Adrenal gland (tissue), 12 donors: ENCODE measurements around the gene RAPH1. TPM values are rescaled to one million over a fixed set of nuclear protein-coding genes. Genes with fewer than 3 reads are reported as not detected.

Experiments used
- DNase-seq, 7 donors: peaks; one replicate each; pipeline ENCODE4 v3.0.0-alpha.2; 2019 to 2020
- H3K27ac ChIP-seq, 5 donors: fragments of 200-600 bp; sonication (generic) in 4 of 5; 1 replicate in 3 of 5; 2 replicates in 2 of 5; pipeline versions ENCODE4 v1.5.1 to v1.8.0; 2016 to 2020; ENCODE audit warnings: mild to moderate bottlenecking in 1 of 5
- H3K27me3 ChIP-seq: fragments of 200-600 bp; 2 replicates; pipeline ENCODE4 v1.8.0; 2021
- H3K36me3 ChIP-seq, 2 donors: fragments of 200-600 bp; replicated peaks in 1 of 2; 1 replicate in 1 of 2; 2 replicates in 1 of 2; pipeline versions ENCODE4 v1.5.1 to v1.8.0; 2018 to 2022
- H3K4me1 ChIP-seq, 2 donors: fragments of 200-600 bp; replicated peaks in 1 of 2; 1 replicate in 1 of 2; 2 replicates in 1 of 2; pipeline versions ENCODE4 v1.5.1 to v1.8.0; 2018 to 2021
- H3K4me3 ChIP-seq, 4 donors: fragments of 200-600 bp; sonication (generic) in 3 of 4; one replicate each; pipeline ENCODE4 v1.5.1; 2016 to 2018
- H3K9me3 ChIP-seq, 3 donors: fragments of 200-600 bp; sonication (generic) in 1 of 3; replicated peaks in 1 of 3; 1 replicate in 2 of 3; 2 replicates in 1 of 3; pipeline versions ENCODE4 v1.5.1 to v1.8.0; 2016 to 2021
- CTCF ChIP-seq, 6 experiments: fragments of 450-650 bp in 4 of 6; fragments of 200-600 bp in 2 of 6; sonication (generic) in 1 of 6; IDR thresholded peaks; 1 replicate in 5 of 6; 2 replicates in 1 of 6; pipeline versions ENCODE4 v1.5.1 to v1.8.0; 2016 to 2021; ENCODE audit warnings: antibody characterized with exemption in 6 of 6, mild to moderate bottlenecking in 2 of 6, moderate library complexity in 1 of 6
- POLR2A ChIP-seq, 2 donors: fragments of 450-650 bp; IDR thresholded peaks; one replicate each; pipeline ENCODE4 v1.6.1; 2017; ENCODE audit warnings: antibody characterized with exemption in 2 of 2, mild to moderate bottlenecking in 2 of 2, moderate library complexity in 1 of 2
- WGBS, 4 donors: extraction: QIAGEN DNeasy Blood & Tissue Kit in 2 of 4; methylation state at CpG; one replicate each; pipeline versions ENCODE4 v1.1.5 to v1.1.7; 2013 to 2017; 5-methylcytosine and 5-hydroxymethylcytosine counted together
- intact Hi-C, 2 donors: fragments of 100-400 bp; cut with DNase I; formaldehyde crosslinking; loops; one replicate each; pipeline versions ENCODE4 v1.14.1 to v1.15.0; 2022 to 2023
- polyA plus RNA-seq, 3 donors: library from polyadenylated mRNA; stranded (reverse); fragments of 200-250 nt in 2 of 3; fragments of 350-450 nt in 1 of 3; fragmentation: Illumina TruSeq in 1 of 3; extraction: RNeasy Lipid Tissue Mini Kit (QIAGEN cat#74804) in 1 of 3; gene quantifications; one replicate each; pipeline ENCODE4 v1.2.3, GENCODE V29; 2013 to 2014
- total RNA-seq, 9 donors: library from RNA; depleted of rRNA in 4 of 9; stranded (reverse); fragments of >200 nt in 4 of 9; fragments of 120-200 nt in 1 of 9; fragmentation: NEBNext Ultra II Directional in 1 of 9; extraction: Animal tissue kit (Norgen Biotek cat#: 25700) in 1 of 9; gene quantifications; one replicate each; pipeline versions ENCODE4 v1.1.0 to v1.2.4, GENCODE V29; 2013 to 2023
- donor health status: healthy with polysubstance abuse.
- donor health status: Bipolar disorder and iron deficiency.
- donor health status: DM: yes; HTN: yes; CAD: no.
- donor health status: DM: no; HTN: no; CAD: no.
- donor health status: DM: no; HTN: no; CAD: no.
- donor health status: DM: yes; HTN: yes; CAD: no.

Gene RAPH1
- total and polyA plus RNA-seq, 12 donors, result 4.2 to 72.5 (median 27.3) TPM

- no peaks in the 10 kb centered on the region for H3K27me3 ChIP-seq
- H3K9me3 ChIP-seq, result no peaks in the 10 kb centered on the region
- TF ChIP-seq POLR2A (IDR thresholded peaks at IDR 0.05), result no peak
- TF ChIP-seq CTCF (IDR thresholded peaks at IDR 0.05), result no peak
- intact Hi-C loops, result no loop called here
- H3K4me1 ChIP-seq, result peaks cover 0 to 18% of the 10 kb centered on the region in 2 donors
- DNase-seq, result no peak
- no peak overlapping the region for H3K4me3 ChIP-seq
- no peaks in the 10 kb centered on the region for H3K36me3 ChIP-seq
- no peak overlapping the region for H3K27ac ChIP-seq
Observed at GRCh38 chr2:203361922-203362321, 173.2 kb downstream of the RAPH1 start.

GRCh38 chr2:203361495-203361894 is 173.6 kb downstream of the RAPH1 start:
- Histone ChIP-seq H3K36me3 (no peaks in the 10 kb centered on the region), H3K4me3 (no peak overlapping the region), H3K4me1 (peaks cover 0 to 18% of the 10 kb centered on the region in 2 donors), H3K27ac (no peak overlapping the region), H3K9me3 (no peaks in the 10 kb centered on the region), H3K27me3 (no peaks in the 10 kb centered on the region)
- intact Hi-C loops, result no loop called here
- DNase-seq, result no peak
- TF ChIP-seq POLR2A (IDR thresholded peaks at IDR 0.05) (no peak), CTCF (IDR thresholded peaks at IDR 0.05) (no peak)
- 50 to 64% (median 59%) methylated on average over 2 of the region's 2 CpGs for WGBS, 4 donors

- Histone ChIP-seq H3K4me1 (peaks cover 0 to 20% of the 10 kb centered on the region in 2 donors), H3K4me3 (no peak overlapping the region), H3K27ac (no peak overlapping the region), H3K9me3 (no peaks in the 10 kb centered on the region), H3K36me3 (no peaks in the 10 kb centered on the region), H3K27me3 (no peaks in the 10 kb centered on the region)
- TF ChIP-seq POLR2A (IDR thresholded peaks at IDR 0.05), result no peak
- intact Hi-C loops, result no loop called here
- WGBS, 4 donors, result 88 to 98% (median 91%) methylated on average over 3 of the region's 3 CpGs
- DNase-seq, result no peak
Observed at GRCh38 chr2:203360833-203361430, 174.2 kb downstream of the RAPH1 start.

- H3K4me1 ChIP-seq, result peaks cover 0 to 20% of the 10 kb centered on the region in 2 donors
- no peaks in the 10 kb centered on the region for H3K9me3 ChIP-seq
- no peak for DNase-seq
- no peaks in the 10 kb centered on the region for H3K36me3 ChIP-seq
- intact Hi-C loops, result no loop called here
- H3K27me3 ChIP-seq, result no peaks in the 10 kb centered on the region
- whole genome bisulfite sequencing, 4 donors, result 82 to 100% (median 93%) methylated on average over 1 of the region's 1 CpG
- no peak overlapping the region for H3K27ac ChIP-seq
- TF ChIP-seq POLR2A (IDR thresholded peaks at IDR 0.05), result no peak
- TF ChIP-seq CTCF (IDR thresholded peaks at IDR 0.05), result no peak
- no peak overlapping the region for H3K4me3 ChIP-seq
Observed at GRCh38 chr2:203359450-203359849, 175.7 kb downstream of the RAPH1 start.

GRCh38 chr2:203354966-203355365 is 180.1 kb downstream of the RAPH1 start:
- Histone ChIP-seq H3K27ac (no peak overlapping the region), H3K9me3 (no peaks in the 10 kb centered on the region), H3K27me3 (no peaks in the 10 kb centered on the region), H3K4me3 (no peak overlapping the region), H3K36me3 (no peaks in the 10 kb centered on the region), H3K4me1 (peaks cover 0 to 7% of the 10 kb centered on the region in 2 donors)
- DNase-seq, result no peak
- TF ChIP-seq POLR2A (IDR thresholded peaks at IDR 0.05) (no peak), CTCF (IDR thresholded peaks at IDR 0.05) (no peak)
- intact Hi-C loops, result no loop called here
- 73 to 77% (median 75%) methylated on average over 3 of the region's 3 CpGs for WGBS, 4 donors
